ENCODE data around the gene B4GALT4.
"Not testable (repeated sequence)": the region's sequence is repeated elsewhere in the genome, so short reads cannot be mapped to it uniquely, and the experiment has no call there.

B4GALT4 gene

DNA sequence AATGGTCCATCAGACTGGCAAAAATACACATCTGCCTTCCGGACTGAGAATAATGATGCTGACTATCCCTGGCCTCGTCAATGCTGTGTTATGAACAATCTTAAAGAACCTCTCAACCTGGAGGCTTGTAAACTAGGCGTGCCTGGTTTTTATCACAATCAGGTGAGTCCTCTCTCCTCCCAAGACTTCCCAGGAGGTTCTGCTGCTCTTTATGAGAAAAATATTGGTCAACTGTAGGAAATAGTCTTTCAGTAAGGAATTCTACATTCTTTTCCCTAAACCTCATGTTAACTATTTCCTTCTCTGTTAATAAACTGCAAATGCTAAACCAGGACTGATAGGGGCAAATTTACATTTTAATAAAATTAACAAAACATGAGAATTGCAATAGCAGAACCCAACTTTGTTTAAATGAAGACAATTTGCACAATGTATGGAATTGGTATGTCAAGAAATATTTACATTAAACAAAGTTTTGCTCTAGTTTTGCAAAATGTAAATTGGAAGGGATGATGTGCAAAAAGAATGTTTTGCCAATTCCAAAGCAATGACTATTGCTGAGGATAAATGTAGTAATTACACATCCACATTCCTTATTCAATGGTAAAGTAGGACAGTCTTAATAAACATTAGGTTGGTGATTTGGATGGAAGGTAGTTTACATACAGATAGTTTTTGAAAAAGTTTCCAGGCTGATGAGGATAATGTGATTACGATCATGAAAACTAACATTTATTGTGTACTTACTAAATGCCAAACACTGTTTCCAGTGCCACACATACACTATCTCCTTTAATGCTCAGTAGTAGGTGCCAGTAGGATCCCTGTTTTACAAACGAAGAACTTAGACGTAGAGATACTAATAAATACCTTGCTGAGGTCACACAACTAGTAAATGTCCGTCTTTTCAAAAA lies 46.2 kb downstream of the B4GALT4 start:
- DNase-seq: no peak

DNA sequence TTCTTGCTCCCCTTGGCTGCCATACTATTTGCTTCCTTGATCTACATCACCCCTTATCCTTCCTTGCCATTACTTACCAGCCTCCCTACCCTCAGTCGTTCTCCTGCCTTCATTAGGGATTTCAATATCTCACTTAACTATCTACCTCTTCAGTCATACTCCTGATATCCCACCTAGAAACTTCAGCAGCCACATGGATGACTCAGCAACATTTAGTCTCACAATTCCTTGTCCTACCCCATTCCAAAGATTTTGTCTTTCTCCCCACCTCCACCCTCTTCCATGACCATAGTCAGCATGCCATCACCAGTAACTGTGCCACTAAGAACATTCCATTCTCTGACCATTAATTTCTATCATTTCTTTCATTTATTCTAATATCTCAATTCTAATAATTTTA lies 48.9 kb downstream of the B4GALT4 start:
- DNase-seq: no peak

DNA sequence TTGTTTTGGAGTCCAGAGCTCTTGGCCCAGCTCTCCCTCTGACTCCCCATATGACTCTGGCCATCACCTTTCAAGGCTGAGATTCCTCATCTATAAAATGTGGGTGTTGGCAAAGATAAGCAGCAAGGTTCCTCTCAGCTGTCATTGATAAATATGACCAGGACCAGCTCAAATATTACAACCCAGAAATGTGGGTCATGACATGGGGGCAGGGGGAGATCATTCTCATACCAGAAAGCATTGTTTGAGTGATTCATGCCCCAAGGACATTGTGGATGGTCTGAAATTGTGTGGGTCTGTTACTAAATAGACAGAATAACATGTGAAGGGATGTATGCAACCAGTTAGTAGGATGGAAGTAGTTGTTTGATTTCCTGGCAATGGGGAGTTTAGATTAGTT lies 53.4 kb downstream of the B4GALT4 start:
- no peak for DNase-seq

DNA sequence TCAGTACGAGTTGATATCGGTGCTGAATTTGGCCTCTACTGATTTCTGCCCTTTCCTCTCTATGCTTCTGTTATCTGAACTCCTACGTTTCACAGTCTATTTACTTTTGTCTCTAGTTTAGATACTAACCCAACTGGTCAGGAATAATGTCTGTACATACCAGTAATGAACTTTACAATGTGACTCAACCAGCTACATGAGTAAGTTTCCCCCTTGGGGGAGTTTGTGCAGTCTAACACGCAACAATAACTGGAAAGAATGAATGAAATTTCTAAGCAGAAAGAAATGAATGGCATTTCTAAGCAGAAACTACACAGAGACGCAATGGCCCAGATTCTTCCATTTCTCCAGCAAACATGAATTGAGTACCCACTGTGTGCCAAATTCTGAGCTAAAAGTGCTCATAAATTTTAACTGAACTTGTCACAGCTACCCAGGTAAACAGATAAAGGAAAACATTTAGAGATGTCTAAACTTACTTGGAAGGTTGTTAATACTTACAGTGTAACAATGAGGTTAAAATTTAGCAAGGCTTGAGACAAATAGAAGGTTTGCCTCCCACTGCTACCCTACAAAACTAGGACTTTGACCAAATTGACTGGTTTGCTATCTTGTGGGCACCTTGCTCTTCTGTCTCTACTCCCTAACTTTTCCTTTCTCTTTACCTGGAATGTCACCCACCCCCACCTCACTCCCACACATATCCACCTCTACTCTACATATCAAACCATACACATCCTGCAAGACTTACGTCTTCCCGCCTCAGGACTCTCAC lies 55.7 kb downstream of the B4GALT4 start:
- DNase-seq: no peak

DNA sequence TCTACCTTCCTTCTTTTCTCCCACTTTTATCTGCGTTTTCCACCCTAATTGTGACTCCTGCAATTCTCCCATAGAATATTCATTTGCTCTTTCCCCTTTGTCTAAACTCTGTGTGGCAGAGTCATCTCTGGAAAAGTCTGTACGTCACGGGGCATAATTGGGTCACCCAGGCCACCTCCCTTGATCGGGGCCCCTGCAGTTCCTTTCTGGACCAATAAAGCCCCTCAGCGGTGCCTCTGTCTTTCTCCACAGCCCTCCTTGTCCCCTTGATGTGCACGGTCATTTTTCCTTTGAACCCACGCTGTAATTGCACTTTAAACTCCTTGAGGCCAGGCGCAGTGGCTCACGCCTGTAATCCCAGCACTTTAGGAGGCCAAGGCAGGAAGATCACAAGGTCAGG lies 56.6 kb downstream of the B4GALT4 start:
- DNase-seq: no peak

DNA sequence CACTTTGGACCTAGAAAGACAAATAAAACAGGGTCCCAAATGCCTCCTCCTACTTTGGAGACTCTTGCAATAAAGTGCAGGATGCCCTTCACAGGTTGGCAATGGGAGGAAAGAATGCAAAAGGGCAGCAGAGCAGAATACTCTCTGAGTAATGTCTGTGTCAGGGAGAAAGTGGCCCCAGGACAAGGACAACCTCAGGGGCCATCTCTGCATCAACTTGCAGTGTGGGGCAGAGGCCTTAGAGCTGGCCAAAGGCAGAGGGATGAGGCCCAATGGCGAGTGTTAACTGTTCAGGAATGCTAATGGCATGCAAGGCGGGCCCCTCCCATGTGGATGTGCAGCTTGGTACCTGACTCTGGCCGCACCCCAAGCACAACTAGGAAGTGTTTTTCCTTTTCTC lies 58.9 kb downstream of the B4GALT4 start:
- DNase-seq: no peak

DNA sequence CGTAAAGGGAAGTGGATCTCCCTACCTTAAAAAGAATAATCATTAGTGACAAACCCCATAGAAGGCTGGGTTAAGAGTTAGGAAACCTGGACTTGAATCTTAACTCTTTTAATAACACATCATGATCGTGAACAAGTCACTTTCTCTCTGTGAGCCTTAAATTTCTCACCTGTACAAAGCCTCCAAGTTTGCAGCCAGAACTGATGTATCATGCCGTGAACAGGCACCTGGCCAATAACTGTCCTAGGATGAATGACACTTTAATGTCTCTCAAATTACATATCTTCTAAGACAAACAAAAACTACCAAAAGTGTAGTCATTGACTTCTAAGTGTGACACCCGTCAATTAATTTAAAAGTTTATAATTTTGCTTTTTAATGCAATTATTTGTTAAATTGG lies 63.4 kb downstream of the B4GALT4 start:
- DNase-seq: no peak

DNA sequence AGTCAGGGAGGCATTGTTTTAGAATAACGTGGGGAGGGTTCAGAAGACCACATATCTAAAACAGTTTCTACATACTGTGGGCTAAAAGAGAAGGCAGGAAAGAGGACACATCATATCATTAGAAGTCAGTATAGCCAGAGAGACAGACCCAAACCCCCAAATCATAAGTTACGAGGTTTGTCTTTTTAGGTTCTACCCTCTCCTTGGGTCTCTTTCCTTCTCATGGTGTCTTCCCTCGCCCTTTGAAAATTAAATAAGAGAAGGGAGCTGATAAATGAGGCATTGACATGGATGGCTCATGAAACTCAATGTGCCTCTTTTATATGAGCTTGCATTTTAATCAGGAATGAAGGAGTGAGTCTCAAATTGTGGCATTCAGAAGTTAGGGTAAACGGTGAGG lies 63.9 kb downstream of the B4GALT4 start:
- no peak for DNase-seq

DNA sequence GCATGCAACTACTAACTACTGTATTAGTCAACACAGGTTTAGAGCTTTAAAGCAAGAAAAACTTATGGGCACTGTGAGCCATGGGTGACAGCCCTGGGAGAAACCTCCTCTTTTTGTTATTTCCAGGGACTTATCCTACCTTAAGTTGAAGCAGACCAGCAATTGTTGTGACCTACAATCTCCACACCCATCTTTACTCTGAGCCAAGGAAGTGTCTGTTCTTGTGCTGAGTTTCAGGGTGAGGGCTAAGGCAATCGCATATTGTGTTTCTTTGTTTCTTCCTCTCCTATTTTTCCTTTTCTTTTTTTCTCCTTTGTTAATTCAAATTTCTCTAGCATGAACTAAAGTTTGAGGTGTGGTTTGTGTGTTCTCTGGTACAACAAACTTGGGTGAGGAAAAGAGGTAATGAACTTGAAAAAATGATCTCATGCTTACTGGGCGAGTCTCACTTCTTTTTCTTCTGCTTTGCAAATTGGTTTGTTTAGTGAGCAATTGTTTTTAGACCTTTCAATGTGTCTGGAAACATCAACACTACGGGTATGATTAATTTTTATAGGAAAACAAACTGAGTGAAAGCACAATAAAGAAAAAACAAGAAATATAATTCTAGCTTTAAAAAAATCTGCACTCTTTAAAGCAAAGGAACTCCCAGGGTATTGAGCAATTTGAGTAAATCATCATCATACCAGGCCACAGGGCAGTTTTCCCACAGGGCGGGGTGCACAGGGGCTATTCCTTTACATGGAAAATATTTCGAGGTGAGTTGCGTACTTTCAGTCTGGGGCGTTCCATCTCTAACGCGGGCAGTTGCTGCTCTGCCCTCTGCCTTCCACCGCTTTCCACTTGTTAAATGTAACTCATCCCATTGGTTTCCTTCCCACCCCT lies 64.6 kb downstream of the B4GALT4 start:
- no peak for DNase-seq

DNA sequence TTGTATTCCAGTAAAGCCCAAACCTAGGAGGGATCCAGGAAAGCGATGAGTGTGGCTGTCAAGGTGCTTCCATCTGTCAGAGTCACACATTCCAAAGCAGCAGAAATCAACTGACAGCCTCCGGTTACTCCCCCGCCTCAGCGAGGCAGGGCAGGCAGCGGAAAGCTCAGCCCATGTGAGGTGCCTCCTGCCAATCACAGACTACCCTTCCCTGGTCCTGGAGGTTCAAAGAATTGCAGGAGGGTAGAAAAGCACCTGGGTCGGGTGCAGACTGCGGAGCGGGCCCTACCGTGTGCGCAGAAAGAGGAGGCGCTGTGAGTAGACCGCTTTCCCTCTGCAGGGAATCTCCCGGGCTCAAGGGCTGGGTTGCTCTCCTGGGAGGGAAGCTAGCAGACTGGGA lies 67.4 kb downstream of the B4GALT4 start, which contains the start of gene UPK1B:
TSS of gene UPK1B (plus strand) at position 274 of the 400 bp plus-strand sequence. CDS start 13,144 bp downstream, outside the sequence.
- DNase-seq: no peak

DNA sequence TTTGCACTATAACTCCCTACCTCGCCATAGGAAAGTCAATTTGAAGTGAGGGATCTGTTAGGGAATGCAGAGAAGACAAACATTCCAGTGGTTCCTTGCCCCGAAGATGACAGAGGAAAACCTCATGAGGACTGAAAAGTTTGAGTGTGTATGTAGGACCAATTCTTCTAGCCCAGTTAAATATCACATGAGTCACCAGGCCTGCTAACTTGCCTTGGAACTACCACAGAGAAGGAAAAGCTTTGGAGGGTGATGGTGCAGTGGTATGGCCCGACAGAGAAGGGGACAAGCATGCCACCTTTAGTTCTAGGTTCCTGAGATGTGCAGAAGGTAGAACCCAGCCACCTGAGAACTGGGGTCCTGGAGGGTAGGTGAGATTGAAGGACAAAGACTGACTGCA lies 69.9 kb downstream of the B4GALT4 start:
- no peak for DNase-seq

DNA sequence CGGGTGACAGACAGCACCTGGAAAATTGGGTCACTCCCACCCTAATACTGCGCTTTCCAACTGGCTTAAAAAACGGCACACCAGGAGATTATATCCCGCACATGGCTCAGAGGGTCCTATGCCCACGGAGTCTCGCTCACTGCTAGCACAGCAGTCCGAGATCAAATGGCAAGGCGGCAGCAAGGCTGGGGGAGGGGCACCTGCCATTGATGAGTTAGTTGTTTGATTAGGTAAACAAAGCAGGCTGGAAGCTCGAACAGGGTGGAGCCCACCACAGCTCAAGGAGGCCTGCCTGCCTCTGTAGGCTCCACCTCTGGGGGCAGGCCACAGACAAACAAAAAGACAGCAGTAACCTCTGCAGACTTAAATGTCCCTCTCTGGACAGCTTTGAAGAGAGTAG lies 75.9 kb downstream of the B4GALT4 start:
- DNase-seq: not testable (repeated sequence)

Measured in effector CD4-positive, alpha-beta T cell (primary cell).